NCI-H460 (cell line): ENCODE measurements around the gene TBX21. TPM values are rescaled to one million over a fixed set of nuclear protein-coding genes. Genes with fewer than 3 reads are reported as not detected.

Experiments used
- DNase-seq: peaks from one replicate; pipeline ENCODE4 v3.0.0-alpha.2; 2016; ENCODE audit warnings: low read depth; ENCODE audit errors: extremely low read depth
- total RNA-seq: library from RNA; depleted of rRNA; stranded (reverse); fragments of >200 nt; shearing (Covaris generic); gene quantifications from 2 replicates; pipeline ENCODE4 v1.2.3, GENCODE V29; 2014

TBX21 gene
- total RNA-seq, 1 experiment from 2014 or later = not detected

- no peak for DNase-seq
These were observed 20.6 kb upstream of the TBX21 start for GRCh38 chr17:47712330-47713023.

DNA sequence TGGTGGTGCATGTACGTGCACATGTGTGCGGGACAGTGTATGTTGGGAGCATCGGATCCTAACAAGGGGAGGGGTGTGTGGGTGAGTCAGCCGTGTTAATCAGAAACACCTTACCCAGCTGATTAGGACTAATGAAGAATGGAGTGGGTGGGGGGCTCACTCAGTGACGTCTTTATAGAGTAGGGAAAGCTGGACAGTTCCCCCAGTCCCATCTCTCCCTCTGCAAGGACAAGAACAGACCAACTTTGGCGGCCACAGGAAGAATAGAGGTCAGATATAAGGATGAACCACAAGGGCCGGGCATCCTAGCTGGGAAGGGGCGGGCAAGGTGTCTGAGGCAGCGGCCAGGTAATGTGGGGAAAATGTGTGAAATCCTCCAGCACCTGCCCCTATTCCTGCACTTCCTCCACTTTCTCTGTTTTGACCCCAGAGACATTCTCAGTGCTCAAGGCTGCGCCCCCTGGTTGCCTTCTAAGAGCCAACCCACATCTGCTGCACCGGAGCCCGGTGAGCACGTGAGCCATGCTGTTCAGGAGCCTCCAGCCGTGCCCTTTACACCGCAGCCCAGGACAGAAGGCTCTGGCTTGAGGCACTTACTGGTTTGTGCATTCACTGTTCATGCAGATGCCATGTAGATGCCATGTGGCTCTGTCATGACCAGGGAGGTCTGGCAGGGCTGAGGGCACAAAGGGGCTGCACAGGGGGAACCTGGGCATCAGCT is 18.9 kb upstream of the TBX21 start:
- no peak for DNase-seq

GRCh38 chr17:47714773-47715396 is 18.2 kb upstream of the TBX21 start:
- no peak for DNase-seq

DNA sequence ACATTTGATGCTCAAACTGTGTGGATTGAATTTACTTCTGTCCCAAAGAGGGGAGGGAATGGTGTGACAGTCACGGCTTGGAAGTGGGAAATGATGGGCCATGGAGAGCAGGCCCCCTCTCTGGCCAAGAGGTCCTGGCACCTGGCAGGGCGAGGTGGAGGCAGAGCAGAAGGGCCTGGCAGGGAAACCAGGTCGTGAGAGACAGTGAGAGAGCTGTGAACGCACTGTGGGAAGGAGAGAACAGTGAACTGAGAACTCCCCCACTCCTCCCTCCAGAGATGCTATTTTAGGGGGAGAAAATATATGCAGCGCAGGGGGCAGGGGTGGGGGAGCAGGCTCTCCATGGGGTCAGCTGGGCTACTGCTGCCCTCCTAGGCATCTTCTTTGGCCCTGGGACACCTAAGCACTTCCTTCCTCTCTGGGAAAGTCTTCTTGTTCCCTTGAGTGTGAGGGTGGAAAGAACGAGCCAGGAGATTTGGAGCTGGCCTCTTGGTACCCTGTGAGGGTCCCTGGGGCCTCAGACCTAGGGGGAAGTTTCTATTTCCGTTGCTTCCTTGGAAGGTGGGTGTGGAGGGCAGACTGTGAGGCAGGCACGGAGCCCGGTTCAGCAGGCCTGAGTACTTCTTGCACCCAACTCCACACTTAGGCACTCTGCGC is 17.2 kb upstream of the TBX21 start:
- no peak for DNase-seq

DNA sequence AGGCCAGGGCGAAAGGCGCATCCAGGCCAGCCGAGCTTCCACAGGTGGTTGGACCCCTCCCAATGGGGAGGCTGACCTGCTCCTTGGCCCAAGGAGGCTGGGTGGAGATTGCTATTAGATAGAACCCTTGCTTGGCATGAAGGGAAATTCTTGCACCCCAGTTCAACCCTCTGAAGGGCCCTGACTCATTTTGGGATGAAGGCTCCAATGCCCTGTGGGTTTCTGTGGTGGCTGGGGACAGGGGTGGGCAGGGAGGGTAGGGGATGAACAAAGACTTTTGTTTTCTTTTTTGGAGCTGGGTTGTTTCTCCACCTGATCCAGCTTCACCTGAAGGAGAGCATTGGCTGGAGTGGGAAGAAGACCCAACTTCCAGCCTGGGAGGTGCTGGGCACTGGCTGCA is 16.7 kb upstream of the TBX21 start:
- DNase-seq = no peak

DNA sequence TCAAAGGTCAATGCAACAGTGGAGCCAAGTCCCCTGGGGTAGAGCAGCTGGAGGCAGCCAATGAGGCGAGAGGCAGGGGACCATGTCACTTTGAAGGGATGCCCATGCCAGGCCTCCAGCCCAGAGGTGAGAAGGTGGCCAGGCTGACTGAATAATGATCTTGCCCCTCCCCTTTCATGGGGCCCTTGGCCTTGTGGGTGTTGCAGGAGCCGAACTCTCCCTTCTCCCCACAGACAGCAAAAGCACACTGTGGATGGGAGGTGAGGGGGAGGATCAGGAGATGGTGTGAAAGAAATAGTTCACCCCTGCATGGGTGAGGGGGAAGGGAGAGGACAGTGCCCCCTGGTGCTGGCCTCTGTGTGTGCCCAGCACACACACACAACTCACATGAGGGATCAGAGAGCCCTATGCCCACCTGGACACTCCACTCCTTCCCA is 15.8 kb upstream of the TBX21 start:
- no peak for DNase-seq

DNA sequence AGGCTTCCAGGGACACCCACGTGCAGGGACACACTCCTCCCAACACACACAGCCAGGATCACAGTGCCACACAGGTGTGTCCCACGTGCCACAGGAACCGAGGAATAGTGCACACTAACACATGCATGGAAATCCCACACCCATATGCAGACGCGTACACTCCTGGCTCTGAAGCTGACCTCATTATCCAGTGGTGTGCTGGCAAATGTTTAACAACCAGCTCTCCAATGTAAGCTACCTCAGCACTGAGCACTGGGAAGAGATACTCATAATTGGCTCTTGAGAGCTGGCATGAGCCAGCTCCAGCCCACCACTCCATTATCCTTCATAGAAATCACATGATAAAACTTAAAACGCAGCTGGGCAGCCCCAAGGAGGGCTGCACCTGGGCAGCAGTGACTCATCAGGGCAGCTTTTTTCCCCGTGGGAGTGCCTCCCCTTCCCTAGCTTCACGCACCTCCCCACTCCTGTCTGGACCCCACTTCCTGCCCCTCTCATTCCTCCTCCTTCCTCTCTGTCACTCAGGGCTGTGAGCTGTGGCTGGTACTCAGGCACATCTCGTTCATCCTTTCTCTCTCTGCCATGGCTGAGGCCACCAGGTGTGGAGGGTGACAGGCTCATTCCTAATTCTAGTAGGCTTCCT is 14.9 kb upstream of the TBX21 start:
- DNase-seq = no peak

DNA sequence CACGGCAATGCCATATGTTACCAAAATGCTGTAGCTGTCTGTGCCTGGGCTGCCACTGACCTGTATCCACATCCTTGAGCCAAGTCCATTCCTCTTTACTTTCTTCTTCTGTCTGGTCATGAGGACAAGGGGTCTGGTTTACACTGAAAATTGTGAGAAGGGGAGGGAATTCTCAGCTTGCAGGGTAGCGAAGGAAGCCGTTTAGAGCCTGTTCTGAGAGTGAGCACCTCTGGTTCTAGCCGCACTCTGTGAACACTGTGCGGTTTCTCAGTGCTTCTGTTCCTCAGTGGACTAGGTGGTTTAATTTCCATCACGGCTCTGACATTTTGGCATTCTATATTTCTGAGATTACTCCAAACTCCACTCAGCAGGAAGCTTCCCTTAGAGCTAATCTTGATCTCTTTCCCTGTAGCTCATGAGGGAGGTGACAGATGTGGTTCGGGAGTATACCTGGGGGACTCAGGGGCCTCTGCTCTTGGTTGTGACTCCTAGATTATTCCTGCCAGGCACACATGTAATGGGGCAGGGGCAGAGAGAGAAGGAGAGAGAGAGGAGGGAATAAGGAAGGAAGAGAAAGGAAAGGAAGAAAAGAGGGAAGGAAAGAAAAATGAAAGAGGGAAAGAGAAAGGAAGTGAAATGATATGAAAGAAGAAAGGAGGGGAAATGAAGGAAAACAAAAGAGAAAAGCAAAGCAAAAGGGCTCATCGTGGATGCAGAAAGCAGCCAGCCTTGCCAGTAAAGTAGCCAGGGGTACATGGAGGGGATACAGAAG is 14.2 kb upstream of the TBX21 start:
- DNase-seq = no peak

GRCh38 chr17:47719411-47720152 is 13.5 kb upstream of the TBX21 start:
- no peak for DNase-seq

DNA sequence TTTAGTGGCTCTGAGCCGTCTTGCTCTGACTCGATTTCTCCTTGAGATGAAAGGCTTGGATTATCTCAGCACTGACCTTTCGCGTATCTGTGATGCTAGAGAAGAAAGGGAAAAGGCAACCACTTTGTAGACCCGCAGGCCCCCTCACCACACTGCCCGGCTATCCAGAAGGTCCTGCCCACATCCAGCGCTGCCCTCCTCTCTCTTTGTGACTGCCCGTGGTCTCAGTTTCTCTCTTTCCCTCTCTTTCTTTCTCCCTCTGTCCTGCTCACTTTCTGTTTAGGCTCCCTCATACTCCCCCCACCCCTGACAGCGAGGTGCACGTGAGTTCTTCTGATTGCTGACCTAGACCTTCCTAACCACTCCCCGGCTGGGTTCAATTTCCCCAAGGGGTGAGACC is 12.8 kb upstream of the TBX21 start:
- no peak for DNase-seq

DNA sequence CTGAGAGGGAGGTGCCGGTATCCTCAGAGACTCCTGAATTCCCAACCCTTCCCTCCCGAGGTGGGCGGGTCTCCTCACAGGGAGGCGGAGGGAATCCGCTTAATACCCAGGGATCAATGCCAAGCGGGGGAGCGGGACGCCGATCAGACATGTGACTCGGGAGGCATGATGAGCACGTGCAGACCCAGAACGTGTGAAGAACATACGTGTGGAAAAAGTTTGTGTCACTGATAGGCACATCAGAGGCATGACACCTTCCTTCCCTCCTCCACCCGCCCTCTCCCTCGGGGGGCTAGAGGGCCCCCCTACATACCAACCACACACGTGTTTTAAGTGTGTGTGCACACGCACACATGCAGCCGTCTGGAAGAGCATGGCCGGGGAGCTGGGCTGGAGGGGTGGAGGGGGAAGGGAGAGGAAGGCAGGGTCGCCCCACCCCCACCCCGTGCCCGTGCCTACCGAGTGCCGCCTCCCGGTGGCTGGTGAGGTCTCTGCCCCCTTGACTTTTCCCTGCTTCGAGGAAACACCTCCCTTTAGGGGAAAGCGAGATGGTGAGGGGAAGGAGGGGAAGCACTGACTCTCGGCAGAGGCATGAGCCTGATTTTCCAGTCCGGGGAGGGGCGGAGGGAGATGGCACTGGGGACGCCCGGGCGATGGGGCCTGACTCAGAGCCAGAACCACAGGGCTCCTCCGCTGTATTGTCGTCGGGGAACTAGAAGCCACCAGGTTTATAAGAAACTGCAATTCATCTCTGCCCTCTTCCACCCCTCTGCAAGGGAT is 12.1 kb upstream of the TBX21 start:
- DNase-seq = no peak

DNA sequence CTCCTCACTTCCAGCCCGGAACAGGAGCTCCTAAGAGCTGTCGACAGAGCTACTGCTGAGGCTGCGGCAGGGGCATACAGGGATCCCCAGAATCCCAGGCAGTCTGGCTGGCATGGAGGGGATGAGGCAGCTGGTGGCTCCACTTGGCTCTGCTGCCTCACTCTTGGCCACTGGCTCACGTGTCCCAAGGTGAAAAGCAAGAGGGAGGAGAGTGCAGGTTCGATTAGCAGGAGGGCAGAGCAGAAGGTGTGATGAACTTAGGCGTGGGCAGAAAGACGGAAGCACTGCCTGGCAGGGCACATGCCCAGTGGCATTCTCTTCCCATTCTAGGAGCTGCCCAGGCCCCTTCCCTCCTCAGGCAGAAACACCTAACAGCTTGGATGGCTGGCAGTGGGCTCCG is 11.3 kb upstream of the TBX21 start:
- DNase-seq = no peak

DNA sequence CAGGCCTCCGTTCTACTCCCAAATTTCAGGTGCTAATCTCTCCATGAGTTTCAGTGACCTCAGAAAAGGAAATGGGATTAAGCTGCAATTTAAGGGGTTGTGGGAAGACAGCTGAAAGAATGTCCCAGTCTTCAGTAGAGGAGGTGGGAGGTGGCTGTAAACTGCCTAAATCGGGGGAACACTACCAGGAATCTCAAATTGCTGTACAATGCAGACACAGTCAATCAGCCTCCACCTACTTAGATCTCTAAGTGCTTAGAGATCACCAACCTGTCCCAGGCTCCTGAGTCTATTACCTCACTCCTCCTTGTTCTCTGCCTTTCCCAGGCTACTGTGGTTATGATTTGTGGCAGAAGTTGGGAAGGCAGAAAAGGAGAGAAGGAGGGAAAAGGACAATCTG is 8.3 kb upstream of the TBX21 start:
- DNase-seq = no peak

- no peak for DNase-seq
These were observed 7.5 kb upstream of the TBX21 start for GRCh38 chr17:47725446-47726111.

DNA sequence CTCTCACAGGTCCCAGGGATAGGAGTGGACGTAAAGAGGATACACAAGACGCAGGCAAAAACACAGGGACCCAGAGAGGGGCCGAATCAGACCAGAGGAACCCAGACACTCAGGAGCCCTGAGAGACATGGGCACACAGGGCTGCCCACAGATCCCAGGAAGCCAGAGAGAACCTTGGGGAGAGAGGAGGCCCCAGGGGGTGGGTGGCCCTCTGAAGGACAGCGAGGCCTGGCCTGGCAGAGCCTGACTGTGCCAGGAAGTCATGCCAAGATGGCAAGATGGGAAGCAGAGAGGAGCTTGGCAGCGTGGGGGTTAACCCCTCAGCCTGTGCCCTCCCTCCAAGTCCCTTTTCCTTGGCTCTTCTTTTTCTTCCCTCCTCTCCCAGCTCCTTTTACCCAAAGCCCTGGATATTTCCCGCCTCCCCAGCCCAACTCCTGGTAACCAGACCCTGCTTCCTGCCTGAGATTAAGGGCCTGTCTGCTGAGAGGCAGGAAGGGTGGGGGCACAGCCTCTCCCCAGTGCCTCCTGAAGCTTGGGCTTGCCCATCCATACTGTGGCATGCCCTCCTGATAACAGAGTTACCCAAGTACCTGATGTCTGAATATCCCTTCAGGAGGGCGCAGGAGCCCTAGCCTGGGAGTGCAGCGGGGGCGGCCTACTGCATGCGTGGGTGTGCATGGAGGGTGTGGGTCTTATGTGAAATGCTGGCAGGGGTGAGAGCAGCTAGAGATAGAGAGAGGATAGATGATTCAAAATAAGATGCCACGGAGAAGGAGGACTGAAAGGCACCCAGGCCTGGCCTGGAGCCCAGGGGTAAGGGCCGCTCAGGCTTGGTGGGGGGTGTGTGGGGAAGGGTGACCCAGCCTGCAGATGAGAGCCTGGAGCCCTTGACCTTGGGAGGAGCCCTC is 6.0 kb upstream of the TBX21 start:
- no peak for DNase-seq

DNA sequence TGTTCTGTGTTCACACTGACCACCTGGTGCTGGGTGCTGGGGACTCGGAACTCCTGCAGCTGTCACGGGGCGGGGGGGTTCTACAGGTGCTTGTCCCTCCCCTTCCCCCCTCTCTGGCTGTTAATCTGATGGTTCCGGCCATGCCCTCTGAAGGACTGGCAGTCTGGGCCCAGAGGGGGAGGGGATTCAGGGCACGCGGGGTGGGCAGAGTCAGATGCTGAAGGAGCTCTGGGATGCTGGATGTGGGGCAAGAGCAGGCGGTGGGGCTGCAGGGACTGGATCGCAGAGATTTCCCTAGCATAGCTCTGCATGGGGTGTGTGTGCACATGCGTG is 5.4 kb upstream of the TBX21 start:
- no peak for DNase-seq

GRCh38 chr17:47728214-47728877 is 4.7 kb upstream of the TBX21 start:
- DNase-seq = no peak
